ENCODE measurements around the gene FHOD3.

FHOD3 gene

DNA sequence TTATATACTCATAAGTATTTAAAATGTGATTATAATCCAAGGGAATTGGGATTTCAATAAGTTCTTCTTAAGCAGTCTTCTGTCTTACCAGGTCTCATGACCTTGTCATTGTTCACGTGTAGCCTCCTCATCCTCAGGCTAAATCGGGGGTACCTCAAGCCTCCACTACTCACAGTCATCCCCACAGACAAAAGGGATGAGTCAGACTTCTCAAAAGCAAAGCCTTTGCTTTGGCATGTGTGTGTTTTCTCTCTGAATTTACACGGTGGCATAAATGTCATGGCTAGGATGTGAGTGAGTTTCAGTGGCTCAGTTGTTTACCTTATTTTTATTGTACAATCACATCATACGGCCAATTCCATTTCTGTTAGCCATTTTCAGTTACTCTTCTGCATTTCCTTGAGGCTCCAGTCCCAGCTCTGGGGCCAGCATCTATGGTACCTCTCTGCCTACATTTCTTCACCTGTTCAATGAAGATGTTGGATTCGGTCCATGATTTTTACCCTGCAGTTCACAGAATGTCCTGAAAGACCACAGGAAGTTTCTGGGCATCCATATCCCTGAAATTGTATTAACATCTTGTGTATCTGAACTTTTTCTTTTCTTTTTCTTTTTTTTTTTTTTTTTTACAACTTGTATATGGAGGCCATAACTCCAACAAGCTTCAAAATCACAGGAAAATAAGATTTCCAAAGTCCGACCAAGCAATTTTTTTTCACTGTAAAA, 195.3 kb downstream of the FHOD3 start:
- Histone ChIP-seq H3K4me1 (ENCODE audit: control insufficient read depth, insufficient read depth, low read length) (0 out of 2 replicates have a peak, but pooled peaks cover 2% of the 10 kb centered on the region), H3K9me3 (ENCODE audit: control insufficient read depth, insufficient read depth, low read depth, low read length) (no peaks in the 10 kb centered on the region), H3K36me3 (ENCODE audit: control insufficient read depth in 2 of 2, insufficient read depth in 1 of 2, low read length in 2 of 2) (no peaks in the 10 kb centered on the region), H3K4me3 (ENCODE audit: low read depth, low read length) (no peak overlapping the region), H3K27ac (ENCODE audit: extremely low read depth, low read depth, low read length) (no peak overlapping the region)
- CTCF ChIA-PET: interaction anchor here (0.6 kb wide), 1 partner anchor 408 kb away, joined by 3 read pairs; no protein-coding TSS in a partner anchor
- POLR2A ChIA-PET: no interaction called here
- TF ChIP-seq ZNF664 (tag by site-specific recombination; IDR thresholded peaks at IDR 0.05) (no peak), YY2 (tag by site-specific recombination; IDR thresholded peaks at IDR 0.05) (no peak), ZNF24 (tag by site-specific recombination; IDR thresholded peaks at IDR 0.05) (no peak), ZNF785 (tag by site-specific recombination; IDR thresholded peaks at IDR 0.05) (no peak), BCL11B (tag by site-specific recombination; IDR thresholded peaks at IDR 0.05; ENCODE audit: low read depth) (no peak), ZNF266 (tag by site-specific recombination; IDR thresholded peaks at IDR 0.05; ENCODE audit: low read depth) (no peak), ZNF2 (tag by site-specific recombination; IDR thresholded peaks at IDR 0.05) (no peak), ZXDB (tag by site-specific recombination; IDR thresholded peaks at IDR 0.05) (no peak), ZNF658 (tag by site-specific recombination; IDR thresholded peaks at IDR 0.05) (no peak), TRIM28 (IDR thresholded peaks at IDR 0.05; ENCODE audit: borderline replicate concordance, low read length) (no peak), ZNF350 (tag by site-specific recombination; IDR thresholded peaks at IDR 0.05) (no peak), HOXD13 (CRISPR knock-in tag; IDR thresholded peaks at IDR 0.05; ENCODE audit: borderline replicate concordance) (no peak), ZBTB44 (tag by site-specific recombination; IDR thresholded peaks at IDR 0.05) (no peak), KLF16 (tag by site-specific recombination; IDR thresholded peaks at IDR 0.05) (no peak), ZSCAN5A (tag by site-specific recombination; IDR thresholded peaks at IDR 0.05) (no peak), ZNF155 (tag by site-specific recombination; IDR thresholded peaks at IDR 0.05) (no peak), ZNF514 (tag by site-specific recombination; IDR thresholded peaks at IDR 0.05) (no peak)

DNA sequence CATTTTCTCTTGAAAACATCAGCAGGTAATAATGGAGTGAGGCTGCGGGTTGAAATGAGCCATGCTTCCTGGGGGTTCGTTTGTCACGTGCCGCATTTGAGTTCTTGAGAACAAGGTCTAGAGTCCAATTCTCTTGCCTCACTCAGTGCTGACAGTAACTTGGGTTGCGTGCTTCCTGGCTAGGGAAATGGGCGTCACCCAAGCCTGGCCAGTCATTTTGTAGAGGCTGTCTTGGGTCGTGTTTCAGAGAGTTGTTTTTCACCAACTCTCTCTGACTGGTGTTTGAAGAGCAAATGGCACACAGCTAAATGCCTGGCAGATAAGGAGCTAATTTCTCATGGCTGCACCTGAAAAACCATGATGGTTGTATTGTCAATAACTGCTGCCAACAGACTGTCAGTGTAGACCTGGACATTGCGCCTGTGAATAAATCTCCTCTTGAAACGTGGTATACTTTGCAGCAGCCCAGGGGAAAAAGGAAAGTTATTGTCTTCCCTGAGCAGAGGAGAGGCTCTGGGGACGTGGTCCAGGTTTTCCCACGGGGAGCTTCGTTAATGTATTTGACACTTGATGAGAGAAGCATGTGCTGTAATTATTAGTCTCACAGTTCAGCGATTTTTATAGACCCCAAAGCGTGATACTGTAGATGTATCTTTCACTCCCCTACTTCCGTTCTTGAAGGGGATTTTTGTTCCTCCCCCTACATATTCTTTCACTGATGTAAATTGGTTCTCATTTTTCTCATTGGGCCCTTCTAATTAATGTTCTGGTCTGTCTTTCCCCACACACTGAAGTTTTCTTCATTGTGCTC, 196.0 kb downstream of the FHOD3 start:
- no peak overlapping the region for H3K27ac ChIP-seq (ENCODE audit: extremely low read depth, low read depth, low read length)
- H3K4me3 ChIP-seq (ENCODE audit: low read depth, low read length): no peak overlapping the region
- ChIA-PET POLR2A (no interaction called here), CTCF (interaction anchor here (0.6 to 0.7 kb wide), 2 partner anchors 68 to 409 kb away, joined by 3 read pairs; no protein-coding TSS in a partner anchor)
- TF ChIP-seq ZNF585B (tag by site-specific recombination; IDR thresholded peaks at IDR 0.05) (no peak), ZSCAN30 (tag by site-specific recombination; IDR thresholded peaks at IDR 0.05) (no peak), ZNF404 (tag by site-specific recombination; IDR thresholded peaks at IDR 0.05) (no peak), ZSCAN5A (tag by site-specific recombination; IDR thresholded peaks at IDR 0.05) (no peak), TRIM28 (IDR thresholded peaks at IDR 0.05; ENCODE audit: borderline replicate concordance, low read length) (peak; percentile 79), ZSCAN23 (tag by site-specific recombination; IDR thresholded peaks at IDR 0.05) (no peak)
- TF ChIP-seq, protein P1, sequence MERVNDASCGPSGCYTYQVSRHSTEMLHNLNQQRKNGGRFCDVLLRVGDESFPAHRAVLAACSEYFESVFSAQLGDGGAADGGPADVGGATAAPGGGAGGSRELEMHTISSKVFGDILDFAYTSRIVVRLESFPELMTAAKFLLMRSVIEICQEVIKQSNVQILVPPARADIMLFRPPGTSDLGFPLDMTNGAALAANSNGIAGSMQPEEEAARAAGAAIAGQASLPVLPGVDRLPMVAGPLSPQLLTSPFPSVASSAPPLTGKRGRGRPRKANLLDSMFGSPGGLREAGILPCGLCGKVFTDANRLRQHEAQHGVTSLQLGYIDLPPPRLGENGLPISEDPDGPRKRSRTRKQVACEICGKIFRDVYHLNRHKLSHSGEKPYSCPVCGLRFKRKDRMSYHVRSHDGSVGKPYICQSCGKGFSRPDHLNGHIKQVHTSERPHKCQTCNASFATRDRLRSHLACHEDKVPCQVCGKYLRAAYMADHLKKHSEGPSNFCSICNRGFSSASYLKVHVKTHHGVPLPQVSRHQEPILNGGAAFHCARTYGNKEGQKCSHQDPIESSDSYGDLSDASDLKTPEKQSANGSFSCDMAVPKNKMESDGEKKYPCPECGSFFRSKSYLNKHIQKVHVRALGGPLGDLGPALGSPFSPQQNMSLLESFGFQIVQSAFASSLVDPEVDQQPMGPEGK (tag by site-specific recombination; IDR thresholded peaks at IDR 0.05): no peak
- H3K36me3 ChIP-seq (ENCODE audit: control insufficient read depth in 2 of 2, insufficient read depth in 1 of 2, low read length in 2 of 2): no peaks in the 10 kb centered on the region
- 0 out of 2 replicates have a peak, but pooled peaks cover 2% of the 10 kb centered on the region for H3K4me1 ChIP-seq (ENCODE audit: control insufficient read depth, insufficient read depth, low read length)
- H3K9me3 ChIP-seq (ENCODE audit: control insufficient read depth, insufficient read depth, low read depth, low read length): no peaks in the 10 kb centered on the region
